Measurements from ENCODE around the gene FKBP6.
"Not testable (repeated sequence)": the region's sequence is repeated elsewhere in the genome, so short reads cannot be mapped to it uniquely, and the experiment has no call there.

DNA sequence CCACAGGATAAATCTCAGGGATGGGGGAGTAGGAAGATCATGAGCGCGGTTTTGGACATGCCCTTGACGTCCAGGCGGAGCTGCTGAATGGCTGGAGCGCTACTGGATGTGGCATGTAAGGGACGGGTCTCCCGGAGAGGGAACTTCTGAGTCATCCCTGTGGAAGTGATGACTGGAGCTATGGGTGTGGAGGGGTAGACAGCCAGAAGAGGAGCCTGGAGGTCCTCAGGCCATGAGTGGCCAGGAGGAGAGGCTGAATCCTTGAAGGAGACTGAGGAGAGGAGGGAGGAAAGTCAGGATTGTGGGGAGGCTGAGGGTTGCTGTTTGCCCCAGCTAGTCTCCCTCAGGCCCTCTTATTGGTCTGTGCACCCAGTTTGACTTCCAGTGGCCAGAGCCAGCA is 16.5 kb upstream of the FKBP6 start:
- TF ChIP-seq, protein P1, sequence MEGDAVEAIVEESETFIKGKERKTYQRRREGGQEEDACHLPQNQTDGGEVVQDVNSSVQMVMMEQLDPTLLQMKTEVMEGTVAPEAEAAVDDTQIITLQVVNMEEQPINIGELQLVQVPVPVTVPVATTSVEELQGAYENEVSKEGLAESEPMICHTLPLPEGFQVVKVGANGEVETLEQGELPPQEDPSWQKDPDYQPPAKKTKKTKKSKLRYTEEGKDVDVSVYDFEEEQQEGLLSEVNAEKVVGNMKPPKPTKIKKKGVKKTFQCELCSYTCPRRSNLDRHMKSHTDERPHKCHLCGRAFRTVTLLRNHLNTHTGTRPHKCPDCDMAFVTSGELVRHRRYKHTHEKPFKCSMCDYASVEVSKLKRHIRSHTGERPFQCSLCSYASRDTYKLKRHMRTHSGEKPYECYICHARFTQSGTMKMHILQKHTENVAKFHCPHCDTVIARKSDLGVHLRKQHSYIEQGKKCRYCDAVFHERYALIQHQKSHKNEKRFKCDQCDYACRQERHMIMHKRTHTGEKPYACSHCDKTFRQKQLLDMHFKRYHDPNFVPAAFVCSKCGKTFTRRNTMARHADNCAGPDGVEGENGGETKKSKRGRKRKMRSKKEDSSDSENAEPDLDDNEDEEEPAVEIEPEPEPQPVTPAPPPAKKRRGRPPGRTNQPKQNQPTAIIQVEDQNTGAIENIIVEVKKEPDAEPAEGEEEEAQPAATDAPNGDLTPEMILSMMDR (IDR thresholded peaks at IDR 0.05), result not testable (repeated sequence)
- not testable (repeated sequence) for TF ChIP-seq POLR2A (IDR thresholded peaks at IDR 0.05)

Measured in right lobe of liver (tissue), 4 donors.